HG03575 (cell line): ENCODE measurements around the gene FBXO22.
"Not testable (repeated sequence)": the region's sequence is repeated elsewhere in the genome, so short reads cannot be mapped to it uniquely, and the experiment has no call there.

ENCODE experiments used
- ATAC-seq: cut with Tn5 transposase; IDR thresholded peaks from one replicate; pipeline ENCODE4 v1.9.1; 2021; ENCODE audit not compliant: unreplicated experiment, insufficient number of reproducible peaks, low FRiP score; ENCODE audit errors: extremely low read depth

Gene FBXO22

GRCh38 chr15:75910355-75910754 is 6.7 kb downstream of the FBXO22 start:
- ATAC-seq: not testable (repeated sequence)

DNA sequence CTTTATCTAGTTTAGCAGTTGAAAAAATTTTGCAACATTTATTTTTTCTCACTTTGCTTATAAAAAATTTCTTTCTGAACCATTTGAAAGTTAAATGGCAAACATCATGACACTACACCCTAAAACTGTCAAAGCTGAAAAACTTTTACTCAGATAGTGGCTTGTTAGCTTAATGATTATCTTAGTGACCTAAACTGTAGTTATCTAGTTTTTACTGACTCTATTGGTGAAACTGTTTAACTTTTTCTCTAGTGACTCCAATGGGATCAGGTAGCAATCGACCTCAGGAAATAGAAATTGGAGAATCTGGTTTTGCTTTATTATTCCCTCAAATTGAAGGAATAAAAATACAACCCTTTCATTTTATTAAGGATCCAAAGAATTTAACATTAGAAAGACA is 13.3 kb downstream of the FBXO22 start:
- no peak for ATAC-seq

DNA sequence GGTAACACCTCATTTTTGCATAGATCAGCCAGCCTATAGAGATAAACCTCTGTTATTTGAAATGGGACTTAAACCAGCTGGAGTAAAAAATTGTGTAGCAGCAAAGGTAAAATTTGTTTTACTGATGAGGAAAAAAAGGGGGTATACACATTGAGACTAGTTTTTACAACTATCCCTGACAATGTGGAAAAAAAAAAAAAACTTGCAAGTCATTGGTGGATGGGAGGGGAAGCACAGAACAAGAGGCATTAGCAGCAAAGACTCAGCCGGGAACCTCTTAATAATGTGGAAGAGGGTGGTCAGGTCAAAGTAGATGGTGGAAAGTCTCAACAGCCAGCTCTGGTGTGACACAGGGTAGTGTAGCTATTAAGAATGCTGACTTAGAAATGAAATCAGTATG is 14.5 kb downstream of the FBXO22 start:
- ATAC-seq: no peak

DNA sequence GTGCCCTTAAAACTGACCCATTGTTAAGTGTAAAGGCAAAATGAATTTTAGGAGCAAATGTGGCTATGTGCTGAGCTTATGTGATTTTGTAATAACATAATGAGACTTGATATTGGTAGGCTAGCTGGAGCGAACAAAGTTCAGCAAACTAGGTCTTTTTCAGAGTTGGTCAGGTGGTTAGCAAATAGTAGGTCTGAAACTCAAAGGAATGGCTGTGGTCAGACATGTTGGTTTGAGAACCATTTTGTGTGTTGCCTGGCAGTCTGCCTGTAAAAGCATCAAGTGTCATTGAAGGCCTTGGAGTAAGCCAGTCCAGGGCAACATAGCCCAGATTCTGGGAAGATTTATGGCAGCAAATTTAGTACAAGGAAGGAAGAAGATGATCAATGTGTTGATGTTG is 16.4 kb downstream of the FBXO22 start:
- no peak for ATAC-seq

DNA sequence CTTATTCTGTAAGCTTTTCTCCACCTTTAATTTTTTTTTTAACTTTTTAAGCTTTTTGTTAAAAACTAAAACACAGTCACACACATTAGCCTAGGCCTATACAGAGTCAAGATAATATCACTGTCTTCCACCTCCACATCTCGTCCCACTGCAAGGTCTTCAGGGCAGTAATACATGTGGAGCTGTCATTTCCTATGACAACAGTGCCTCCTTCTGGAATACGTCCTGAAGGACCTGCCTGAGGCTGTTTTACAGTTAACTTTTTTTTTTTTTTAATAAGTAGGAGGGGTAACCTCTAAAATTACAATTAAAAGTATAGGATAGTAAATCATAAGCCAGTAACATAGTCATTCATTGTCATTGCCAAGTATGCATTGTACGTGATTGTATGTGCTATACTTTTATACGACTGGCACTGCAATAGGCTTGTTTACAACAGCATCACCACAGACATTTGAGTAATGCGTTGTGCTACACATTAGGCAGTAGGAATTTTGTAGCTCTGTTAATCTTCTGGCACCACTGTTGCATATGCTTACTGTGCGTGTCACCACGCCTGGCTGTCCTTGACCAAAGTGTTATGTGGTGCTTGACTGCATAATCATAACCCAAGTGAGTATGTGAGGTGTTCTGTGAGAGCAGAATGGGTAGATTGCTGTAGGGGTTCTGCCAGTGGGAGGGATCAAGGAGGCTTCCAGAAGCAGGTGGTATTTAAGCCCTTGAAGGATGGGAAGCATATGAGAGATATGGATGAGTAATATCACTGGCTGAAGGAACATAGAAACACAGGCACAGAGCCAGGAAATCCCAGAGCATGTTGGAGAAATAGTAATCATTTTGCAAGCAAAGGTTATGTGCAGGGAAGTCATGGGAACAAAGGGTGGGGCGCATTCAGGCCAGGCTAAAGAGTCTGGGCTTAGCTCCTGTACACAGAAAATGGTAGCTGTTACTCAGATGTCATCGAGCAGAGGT is 18.3 kb downstream of the FBXO22 start:
- no peak for ATAC-seq

GRCh38 chr15:75923756-75924155 is 20.1 kb downstream of the FBXO22 start:
- no peak for ATAC-seq

DNA sequence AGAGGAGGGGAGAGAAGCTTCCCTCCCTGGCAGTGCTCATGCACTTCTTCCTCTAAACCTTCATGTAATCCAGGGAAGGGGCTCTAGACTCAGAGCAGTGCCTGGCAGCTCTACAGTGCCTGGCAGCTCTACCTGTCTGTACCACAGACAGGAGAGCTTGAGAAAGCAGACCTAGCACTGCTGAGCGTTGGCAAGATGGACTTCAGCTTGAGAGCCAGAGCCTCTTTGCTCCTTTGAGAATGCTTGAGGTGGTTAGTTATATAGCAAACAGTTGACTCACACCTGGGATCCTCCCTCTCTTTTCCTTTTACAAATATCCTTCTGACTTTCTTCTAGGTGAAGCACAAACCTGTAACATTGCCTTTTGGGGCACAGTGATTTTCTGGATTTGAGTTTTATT is 20.9 kb downstream of the FBXO22 start:
- ATAC-seq: no peak

DNA sequence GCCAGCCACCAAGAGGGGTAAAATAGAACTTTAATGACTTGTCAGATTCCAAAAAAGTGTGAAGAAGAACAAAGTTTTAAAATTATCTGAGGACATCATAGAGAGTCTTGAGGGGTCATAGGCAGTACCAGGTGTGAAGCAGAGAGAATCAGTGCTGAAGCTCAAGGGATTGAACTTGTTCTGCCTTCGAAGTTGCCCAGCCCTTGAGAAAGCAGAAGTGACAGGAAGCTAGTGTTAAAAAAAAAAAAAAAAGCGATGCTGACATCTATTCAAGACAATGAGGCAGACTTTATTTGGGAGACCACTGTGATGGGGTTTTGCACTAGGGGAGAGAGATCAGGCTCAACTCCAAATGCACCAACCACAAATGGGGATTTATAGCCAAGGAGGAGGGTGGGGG is 21.8 kb downstream of the FBXO22 start:
- no peak for ATAC-seq

DNA sequence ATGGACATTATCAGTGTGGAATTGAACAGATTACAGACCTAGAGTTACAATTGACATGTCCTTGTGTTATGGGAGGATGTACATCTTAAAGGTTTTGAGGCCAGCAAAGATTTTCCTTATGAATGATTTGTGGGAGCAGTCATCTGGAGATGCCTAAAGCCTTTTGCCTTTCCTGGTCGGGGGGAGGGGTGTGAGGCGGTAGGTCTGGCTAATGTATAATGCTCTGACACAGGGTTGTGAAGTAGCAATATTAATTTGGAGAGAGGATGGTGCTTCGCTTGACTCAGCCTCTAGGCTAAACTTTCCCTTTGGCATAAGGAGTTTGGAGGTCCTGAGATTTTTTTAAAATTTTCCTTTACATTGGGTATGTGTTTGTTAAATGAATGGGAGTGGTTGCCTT is 23.3 kb downstream of the FBXO22 start:
- no peak for ATAC-seq

DNA sequence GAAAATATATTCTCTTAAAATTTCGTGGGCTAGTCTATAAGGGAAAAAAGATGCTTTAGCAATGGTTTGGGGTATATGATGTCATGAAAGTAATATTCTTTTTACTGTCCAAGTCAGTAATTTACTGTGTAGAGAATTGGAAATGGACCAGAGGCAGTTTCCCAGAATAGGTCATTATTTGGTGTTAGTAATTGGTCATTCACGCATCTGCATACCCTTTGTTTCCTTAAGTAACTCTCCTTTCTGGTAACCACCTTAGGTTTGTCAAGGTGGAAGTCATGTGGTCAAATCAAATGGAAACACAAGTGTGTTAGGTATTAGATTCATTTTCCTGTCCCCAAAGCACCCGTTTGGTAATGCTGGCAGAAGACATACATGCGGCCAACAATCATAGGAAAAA is 23.9 kb downstream of the FBXO22 start:
- no peak for ATAC-seq

- ATAC-seq: no peak
Measured at GRCh38 chr15:75928680-75929608, 25.3 kb downstream of the FBXO22 start.

DNA sequence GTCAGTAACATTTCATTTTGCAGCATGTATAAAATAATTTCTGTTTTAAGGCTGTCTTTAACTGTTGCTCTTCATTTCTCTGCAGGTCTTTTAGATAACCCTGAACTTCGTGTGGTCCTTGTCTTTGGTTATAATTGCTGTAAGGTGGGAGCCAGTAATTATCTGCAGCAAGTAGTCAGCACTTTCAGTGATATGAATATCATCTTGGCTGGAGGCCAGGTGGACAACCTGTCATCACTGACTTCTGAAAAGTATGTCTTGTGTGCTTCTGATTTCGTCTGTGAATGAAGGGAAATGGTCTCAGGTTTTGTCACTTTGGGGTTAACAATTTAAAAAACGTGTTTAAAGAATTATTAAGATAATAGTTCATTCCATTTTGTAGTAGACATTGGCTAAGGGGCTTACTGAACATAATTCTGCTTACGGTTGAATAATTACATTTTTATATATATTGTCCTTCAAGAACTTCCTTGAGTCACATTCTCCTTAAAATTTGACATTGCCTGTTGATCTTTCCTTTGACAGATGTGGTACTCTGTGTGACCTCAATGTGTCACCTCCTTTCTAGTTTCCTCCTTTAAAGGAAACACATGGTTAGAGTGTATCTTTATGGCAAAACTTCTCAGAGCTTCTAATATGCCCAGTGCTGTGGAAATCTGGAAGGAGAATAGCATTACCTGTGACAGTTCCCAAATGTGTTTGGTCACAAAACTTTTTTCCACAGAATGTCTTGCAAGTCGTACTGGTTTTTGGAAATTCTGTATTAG is 26.3 kb downstream of the FBXO22 start:
- ATAC-seq: no peak

DNA sequence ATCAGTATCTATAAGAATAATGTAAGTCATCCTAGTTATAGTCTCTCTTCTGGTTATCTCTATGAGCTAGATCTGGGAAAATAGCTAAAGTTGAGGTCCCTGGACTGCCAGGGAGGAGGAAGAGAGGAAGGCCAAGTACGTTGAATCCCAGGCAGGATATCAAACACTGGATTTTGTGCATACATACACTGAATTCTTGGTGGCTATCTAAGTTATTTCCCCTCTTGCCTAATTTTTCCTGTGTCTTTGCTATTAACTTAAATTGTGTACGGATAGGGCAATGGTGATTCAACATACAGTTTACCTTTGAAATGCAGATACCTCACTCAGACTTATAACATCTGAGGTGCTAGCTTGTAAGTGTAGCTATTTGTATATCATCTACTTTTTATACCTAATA is 27.2 kb downstream of the FBXO22 start:
- no peak for ATAC-seq

DNA sequence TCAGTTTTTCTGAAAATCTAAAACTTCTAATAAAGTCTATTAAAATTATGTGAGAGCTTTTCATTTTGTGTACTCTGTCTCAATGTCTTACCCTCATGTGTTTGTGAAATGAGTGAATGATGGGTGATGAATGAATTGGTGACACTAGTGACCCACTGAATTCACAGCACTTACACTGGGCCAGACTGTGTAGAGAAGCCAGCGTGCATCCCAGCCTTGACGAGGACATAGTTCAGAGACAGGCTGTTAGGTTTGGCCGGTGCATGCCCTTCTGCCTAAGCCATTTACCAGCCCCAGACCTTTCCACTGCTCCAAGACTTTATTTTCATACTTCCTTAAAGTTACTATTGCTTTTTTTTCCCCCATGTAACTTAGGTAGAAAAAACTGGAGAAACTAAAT is 38.8 kb downstream of the FBXO22 start:
- ATAC-seq: no peak

DNA sequence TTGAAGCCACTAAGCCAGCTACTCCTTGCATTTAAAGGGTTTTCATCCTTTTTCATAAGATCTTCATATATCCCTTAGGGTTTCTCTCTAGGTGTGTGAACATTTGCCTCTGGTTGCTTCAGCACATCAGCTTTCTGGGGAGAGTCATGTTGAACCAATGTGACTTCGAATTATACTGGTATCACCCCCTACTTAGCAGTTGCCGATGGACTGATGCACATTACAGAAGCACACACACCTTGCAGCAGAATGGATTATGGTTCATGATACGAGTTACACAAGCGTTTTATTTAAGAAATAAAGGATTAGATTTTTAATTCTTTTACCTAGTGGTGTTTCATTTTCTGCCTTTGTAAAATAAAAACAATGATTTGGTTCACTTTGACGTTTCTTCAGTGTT is 39.6 kb downstream of the FBXO22 start:
- ATAC-seq: no peak

DNA sequence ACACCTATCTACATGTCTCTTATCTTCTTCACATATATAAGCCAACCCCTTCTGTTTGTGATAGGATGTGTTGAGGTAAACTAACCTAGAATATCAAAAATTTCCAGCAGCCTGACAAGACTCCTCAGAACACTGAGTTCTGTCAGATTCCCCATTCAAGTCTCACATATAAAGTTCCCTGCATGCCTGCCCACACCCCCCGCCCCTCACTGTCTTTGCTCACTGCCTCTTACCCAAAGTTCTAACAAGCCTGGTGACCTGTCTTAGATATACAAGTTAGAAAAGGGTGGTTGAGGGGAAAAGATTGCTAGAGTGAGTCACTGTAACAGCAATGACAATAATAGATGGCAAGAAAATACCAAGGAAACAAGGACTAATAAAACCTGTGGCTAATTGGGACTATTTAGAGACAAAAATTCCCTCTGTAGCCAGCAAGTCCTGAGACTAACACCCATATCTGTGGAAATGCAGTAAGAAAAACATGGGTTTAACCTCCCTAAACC is 40.1 kb downstream of the FBXO22 start:
- ATAC-seq: no peak

DNA sequence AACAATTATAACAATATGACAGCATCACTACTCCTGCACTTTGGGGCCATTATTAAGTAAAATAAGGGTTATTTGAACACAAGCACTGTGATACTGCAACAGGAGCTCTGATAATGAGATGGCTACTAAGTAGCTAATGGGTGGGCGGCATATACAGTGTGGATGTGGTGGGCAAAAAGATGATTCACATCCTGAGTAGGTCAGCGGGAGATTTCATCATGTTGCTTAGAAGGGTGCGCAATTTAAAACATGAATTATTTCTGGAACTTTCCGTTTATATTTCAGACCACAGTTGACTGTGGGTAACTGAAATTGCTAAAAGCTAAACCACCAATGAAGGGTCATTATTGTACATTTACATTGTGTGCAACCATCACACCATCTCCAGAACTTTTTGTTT is 42.3 kb downstream of the FBXO22 start:
- no peak for ATAC-seq

GRCh38 chr15:75947092-75947491 is 43.4 kb downstream of the FBXO22 start:
- no peak for ATAC-seq

DNA sequence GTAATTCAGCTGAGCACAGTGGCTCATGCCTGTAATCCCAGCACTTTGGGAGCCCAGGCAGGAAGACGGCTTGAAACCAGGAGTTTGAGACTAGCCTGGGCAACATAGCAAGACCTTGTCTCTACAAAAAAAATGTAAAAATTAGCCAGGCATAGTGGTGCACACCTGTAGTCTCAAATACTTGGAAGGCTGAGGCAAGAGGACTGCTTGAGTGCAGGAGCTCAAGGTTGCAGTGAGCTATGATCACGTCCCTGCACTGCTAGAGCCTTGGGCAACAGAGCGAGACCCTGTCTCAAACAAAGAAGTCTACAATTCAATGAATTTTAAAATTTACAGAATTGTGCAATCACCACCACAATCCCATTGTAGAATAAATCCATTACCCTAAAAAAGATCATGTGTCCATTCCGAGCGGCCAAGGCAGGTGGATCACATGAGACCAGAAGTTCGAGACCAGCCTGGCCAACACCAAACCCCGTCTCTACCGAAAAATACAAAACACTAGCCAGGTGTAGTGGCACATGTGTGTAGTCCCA is 45.2 kb downstream of the FBXO22 start:
- no peak for ATAC-seq
